Gastrocnemius medialis (tissue), 4 donors: ENCODE data around the gene KIF26B. TPM values are rescaled to one million over a fixed set of nuclear protein-coding genes. Genes with fewer than 3 reads are reported as not detected.

Experiments
- ATAC-seq, 2 donors: fragments of 150-250 bp; one replicate each; pipeline ENCODE4 v1.9.1; 2016
- DNase-seq, 2 donors: peaks; one replicate each; pipeline ENCODE4 v3.0.0-alpha.2; 2019
- H3K27ac ChIP-seq, 4 donors: fragments of 200-600 bp; sonication (generic); 1 replicate in 1 of 4; 2 replicates in 3 of 4; pipeline ENCODE4 v1.5.1; 2016 to 2018; ENCODE audit warnings: mild to moderate bottlenecking in 2 of 4, moderate library complexity in 1 of 4
- H3K27me3 ChIP-seq, 3 donors: fragments of 200-600 bp; sonication (generic) in 2 of 3; 1 replicate in 1 of 3; 2 replicates in 2 of 3; pipeline versions ENCODE4 v1.5.1 to v1.6.0; 2016 to 2019; ENCODE audit warnings: mild to moderate bottlenecking in 1 of 3, moderate library complexity in 1 of 3
- H3K36me3 ChIP-seq, 2 donors: fragments of 200-600 bp; sonication (generic) in 1 of 2; one replicate each; pipeline ENCODE4 v1.5.1; 2017 to 2018
- H3K4me1 ChIP-seq, 2 donors: fragments of 200-600 bp; sonication (generic) in 1 of 2; one replicate each; pipeline ENCODE4 v1.5.1; 2016 to 2017; ENCODE audit warnings: mild to moderate bottlenecking in 2 of 2
- H3K4me3 ChIP-seq, 4 donors: fragments of 200-600 bp; sonication (generic) in 3 of 4; 1 replicate in 1 of 4; 2 replicates in 3 of 4; pipeline ENCODE4 v1.5.1; 2016 to 2019; ENCODE audit warnings: mild to moderate bottlenecking in 2 of 4
- H3K9me3 ChIP-seq, 3 donors: fragments of 200-600 bp; sonication (generic) in 2 of 3; 1 replicate in 1 of 3; 2 replicates in 2 of 3; pipeline ENCODE4 v1.5.1; 2016 to 2019
- CTCF ChIP-seq, 5 experiments: fragments of 450-650 bp in 3 of 5; fragments of 200-600 bp in 2 of 5; sonication (generic) in 2 of 5; IDR thresholded peaks in 4 of 5; conservative IDR thresholded peaks in 1 of 5; 1 replicate in 4 of 5; 2 replicates in 1 of 5; pipeline ENCODE4 v1.5.1; 2016 to 2019; ENCODE audit warnings: antibody characterized with exemption in 5 of 5, mild to moderate bottlenecking in 3 of 5, moderate library complexity in 3 of 5
- POLR2A ChIP-seq, 2 donors: fragments of 450-650 bp; IDR thresholded peaks; one replicate each; pipeline ENCODE4 v1.6.1; 2017; ENCODE audit warnings: antibody characterized with exemption in 2 of 2, mild to moderate bottlenecking in 2 of 2, moderate library complexity in 2 of 2
- in situ Hi-C, 4 donors: fragments of 200-750 bp; cut with MboI; loops; one replicate each; pipeline versions ENCODE4 v1.15.0 to v1.8.0; 2017; ENCODE audit warnings: low sequenced_read_pairs in 4 of 4
- intact Hi-C: fragments of 100-400 bp; cut with DNase I; formaldehyde crosslinking; loops from one replicate; pipeline ENCODE4 v1.15.1; 2023; ENCODE audit warnings: low total_unique reads
- total RNA-seq, 4 donors: library from RNA; depleted of rRNA; stranded (reverse); fragments of >200 nt; gene quantifications; one replicate each; pipeline versions ENCODE4 v1.1.0 to v1.2.3, GENCODE V29; 2016

The KIF26B gene
- total RNA-seq, 4 donors from 2014 or later = 0.02 to 0.20 (median 0.10) TPM; not detected in 1

- no peaks in the 10 kb centered on the region for H3K36me3 ChIP-seq
- ATAC-seq = no peak
Observed at GRCh38 chr1:245108246-245108645, 46.5 kb upstream of the KIF26B start.

GRCh38 chr1:245108909-245109308, 45.9 kb upstream of the KIF26B start:
- ATAC-seq (no peak), DNase-seq (no peak)
- Histone ChIP-seq H3K36me3 (no peaks in the 10 kb centered on the region), H3K9me3 (no peaks in the 10 kb centered on the region), H3K4me3 (no peak overlapping the region), H3K4me1 (no peaks in the 10 kb centered on the region), H3K27ac (no peak overlapping the region), H3K27me3 (no peaks in the 10 kb centered on the region)
- TF ChIP-seq POLR2A (IDR thresholded peaks at IDR 0.05) (no peak), CTCF (IDR thresholded peaks at IDR 0.05 in 4 of 5, conservative IDR thresholded peaks at IDR 0.05 in 1 of 5) (no peak)
- intact Hi-C loops = no loop called here
- in situ Hi-C loops = no loop called here

More at GRCh38 chr1:245108246-245108645, 46.5 kb upstream of the KIF26B start:
- Histone ChIP-seq H3K4me1 (no peaks in the 10 kb centered on the region), H3K27me3 (no peaks in the 10 kb centered on the region), H3K4me3 (no peak overlapping the region), H3K27ac (no peak overlapping the region), H3K9me3 (no peaks in the 10 kb centered on the region)
- TF ChIP-seq CTCF (IDR thresholded peaks at IDR 0.05 in 4 of 5, conservative IDR thresholded peaks at IDR 0.05 in 1 of 5) (no peak), POLR2A (IDR thresholded peaks at IDR 0.05) (no peak)
- DNase-seq = no peak
- in situ Hi-C loops (no loop called here), intact Hi-C loops (no loop called here)

GRCh38 chr1:245110406-245110805, 44.4 kb upstream of the KIF26B start:
- TF ChIP-seq POLR2A (IDR thresholded peaks at IDR 0.05) = no peak
- TF ChIP-seq CTCF (IDR thresholded peaks at IDR 0.05 in 4 of 5, conservative IDR thresholded peaks at IDR 0.05 in 1 of 5) = no peak
- no peaks in the 10 kb centered on the region for H3K27me3 ChIP-seq
- H3K9me3 ChIP-seq = no peaks in the 10 kb centered on the region
- H3K4me1 ChIP-seq = no peaks in the 10 kb centered on the region
- no peak overlapping the region for H3K4me3 ChIP-seq
- intact Hi-C loops = no loop called here
- ATAC-seq (no peak), DNase-seq (no peak)
- H3K27ac ChIP-seq = no peak overlapping the region
- in situ Hi-C loops = no loop called here
- H3K36me3 ChIP-seq = no peaks in the 10 kb centered on the region

GRCh38 chr1:245111073-245111472, 43.7 kb upstream of the KIF26B start:
- H3K27ac ChIP-seq = no peak overlapping the region
- H3K27me3 ChIP-seq = no peaks in the 10 kb centered on the region
- no peaks in the 10 kb centered on the region for H3K36me3 ChIP-seq
- TF ChIP-seq CTCF (IDR thresholded peaks at IDR 0.05 in 4 of 5, conservative IDR thresholded peaks at IDR 0.05 in 1 of 5) (no peak), POLR2A (IDR thresholded peaks at IDR 0.05) (no peak)
- ATAC-seq = no peak
- no peak for DNase-seq
- H3K9me3 ChIP-seq = no peaks in the 10 kb centered on the region
- no peaks in the 10 kb centered on the region for H3K4me1 ChIP-seq
- intact Hi-C loops = no loop called here
- H3K4me3 ChIP-seq = no peak overlapping the region
- in situ Hi-C loops = no loop called here

- no peaks in the 10 kb centered on the region for H3K36me3 ChIP-seq
- ATAC-seq (no peak), DNase-seq (no peak)
- in situ Hi-C loops = no loop called here
- no peaks in the 10 kb centered on the region for H3K9me3 ChIP-seq
- no peak overlapping the region for H3K4me3 ChIP-seq
- H3K4me1 ChIP-seq = no peaks in the 10 kb centered on the region
- H3K27me3 ChIP-seq = no peaks in the 10 kb centered on the region
- TF ChIP-seq POLR2A (IDR thresholded peaks at IDR 0.05) (no peak), CTCF (IDR thresholded peaks at IDR 0.05 in 4 of 5, conservative IDR thresholded peaks at IDR 0.05 in 1 of 5) (no peak)
- no peak overlapping the region for H3K27ac ChIP-seq
- intact Hi-C loops = no loop called here
Observed at GRCh38 chr1:245113649-245114048, 41.1 kb upstream of the KIF26B start.
